HuH-7.5 (cell line): Measurements from ENCODE around the gene CHAD.
A peak's percentile ranks its signal among the peaks of the same experiment; 100 is the strongest.
"Not testable (repeated sequence)": the region's sequence is repeated elsewhere in the genome, so short reads cannot be mapped to it uniquely, and the experiment has no call there.

Source experiments
- DNase-seq: peaks from one replicate; pipeline ENCODE4 v3.0.0; 2011; ENCODE audit warnings: low spot score

CHAD gene

DNA sequence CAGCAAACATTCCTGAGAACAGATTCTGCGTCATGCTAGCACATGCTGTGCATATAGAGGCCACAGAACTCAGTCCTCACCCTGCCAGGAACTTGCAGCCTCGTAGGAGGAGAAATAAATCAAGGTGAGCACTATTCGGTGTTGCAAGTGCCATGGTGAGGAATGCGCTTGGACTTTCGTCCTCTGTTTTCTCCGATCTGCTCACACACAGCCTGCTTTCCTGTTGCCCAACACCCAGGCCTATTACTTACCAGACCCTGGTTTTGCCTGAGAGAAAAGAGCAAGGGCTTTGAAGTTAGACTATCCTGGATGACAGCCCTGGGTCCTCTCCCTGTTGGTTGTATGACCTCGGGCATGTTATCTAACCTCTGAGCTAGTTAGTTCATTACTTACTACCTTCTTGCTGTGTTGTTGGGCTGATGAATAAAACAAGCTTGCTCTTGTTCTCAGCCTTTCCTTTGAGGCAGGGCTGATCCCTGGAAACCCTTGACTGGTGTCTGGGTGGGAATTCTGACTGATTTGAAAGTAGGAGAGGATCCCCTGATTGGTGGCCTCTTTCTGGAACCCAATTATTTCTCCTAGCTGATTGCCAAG lies 39.8 kb downstream of the CHAD start:
- DNase-seq = peak; percentile 58

DNA sequence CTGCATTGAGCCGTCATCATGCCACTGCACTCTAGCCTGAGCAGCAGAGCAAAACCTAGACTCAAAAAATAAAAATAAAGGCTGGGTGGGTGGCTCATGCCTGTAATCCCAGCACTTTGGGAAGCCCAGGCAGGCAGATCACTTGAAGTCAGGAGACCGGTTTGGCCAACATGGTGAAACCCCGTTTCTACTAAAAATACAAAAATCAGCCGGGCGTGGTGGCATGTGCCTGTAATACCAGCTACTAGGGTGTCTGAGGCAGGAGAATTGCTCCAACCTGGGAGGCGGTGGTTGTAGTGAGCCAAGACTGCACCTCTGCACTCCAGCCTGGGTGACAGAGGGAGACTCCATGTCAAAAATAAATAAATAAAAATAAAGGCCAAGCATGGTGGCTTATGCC lies 40.6 kb downstream of the CHAD start:
- not testable (repeated sequence) for DNase-seq

DNA sequence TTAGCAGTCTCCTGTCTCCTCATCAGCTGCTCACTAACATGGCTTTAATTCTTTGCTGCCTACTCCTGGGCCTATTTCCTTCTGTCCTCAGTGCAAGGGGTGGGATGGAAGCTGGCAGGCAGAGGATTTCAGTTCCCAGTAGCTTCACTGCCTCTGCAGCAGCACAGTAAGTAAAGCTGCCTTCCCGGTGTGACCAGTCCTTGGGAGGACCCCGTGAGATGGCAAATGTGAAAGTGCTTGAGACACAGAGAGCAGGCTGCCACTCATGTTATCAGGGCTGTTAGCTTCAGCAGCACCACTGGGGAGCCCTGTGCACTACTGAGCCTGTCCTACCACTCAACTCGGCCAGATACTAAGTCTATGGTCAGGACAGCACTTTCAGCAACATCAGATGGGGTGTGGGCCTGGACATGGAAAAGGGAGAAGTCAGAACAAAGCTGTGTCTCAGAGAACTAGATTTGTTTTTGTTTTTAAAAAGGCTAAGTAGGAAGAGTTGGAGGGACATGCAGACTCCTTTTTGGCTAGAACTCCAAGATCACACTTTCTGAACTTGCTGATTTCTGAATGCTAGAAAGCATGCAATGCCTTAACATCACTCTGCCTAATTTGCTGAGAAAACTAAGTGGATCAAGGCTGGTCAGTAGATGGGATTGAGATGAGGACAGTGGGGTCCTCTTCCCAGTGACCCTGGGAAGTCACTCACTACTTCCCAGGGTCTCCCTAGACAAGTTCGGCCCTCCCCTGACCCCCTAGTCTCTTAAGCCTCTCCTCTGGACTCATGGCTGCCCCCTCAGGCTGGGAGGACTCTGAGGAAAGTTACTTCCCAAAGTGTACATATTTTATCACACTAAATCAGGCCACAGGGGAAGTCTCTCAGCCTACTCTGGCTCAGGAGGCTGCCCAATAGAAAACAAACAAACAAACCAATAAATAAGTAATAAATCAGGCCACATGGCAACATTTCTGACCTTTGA lies 41.6 kb downstream of the CHAD start:
- DNase-seq = peak; percentile 82

DNA sequence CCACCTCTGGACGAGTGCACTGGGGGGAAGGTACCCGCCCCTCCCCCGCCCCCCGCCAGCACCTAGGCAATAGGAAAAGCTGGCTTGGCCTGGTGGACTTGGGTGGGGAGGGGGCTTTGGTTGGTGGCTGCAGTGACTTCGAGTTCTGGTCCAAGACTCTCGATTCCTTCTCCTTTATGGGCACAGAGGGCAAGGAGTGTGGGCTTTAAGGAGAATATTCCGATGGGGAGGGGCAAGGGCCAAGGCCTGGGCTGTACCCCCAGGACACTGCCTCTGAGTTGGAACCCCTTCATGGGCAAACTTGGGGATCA lies 42.3 kb downstream of the CHAD start:
- DNase-seq = peak; percentile 50

DNA sequence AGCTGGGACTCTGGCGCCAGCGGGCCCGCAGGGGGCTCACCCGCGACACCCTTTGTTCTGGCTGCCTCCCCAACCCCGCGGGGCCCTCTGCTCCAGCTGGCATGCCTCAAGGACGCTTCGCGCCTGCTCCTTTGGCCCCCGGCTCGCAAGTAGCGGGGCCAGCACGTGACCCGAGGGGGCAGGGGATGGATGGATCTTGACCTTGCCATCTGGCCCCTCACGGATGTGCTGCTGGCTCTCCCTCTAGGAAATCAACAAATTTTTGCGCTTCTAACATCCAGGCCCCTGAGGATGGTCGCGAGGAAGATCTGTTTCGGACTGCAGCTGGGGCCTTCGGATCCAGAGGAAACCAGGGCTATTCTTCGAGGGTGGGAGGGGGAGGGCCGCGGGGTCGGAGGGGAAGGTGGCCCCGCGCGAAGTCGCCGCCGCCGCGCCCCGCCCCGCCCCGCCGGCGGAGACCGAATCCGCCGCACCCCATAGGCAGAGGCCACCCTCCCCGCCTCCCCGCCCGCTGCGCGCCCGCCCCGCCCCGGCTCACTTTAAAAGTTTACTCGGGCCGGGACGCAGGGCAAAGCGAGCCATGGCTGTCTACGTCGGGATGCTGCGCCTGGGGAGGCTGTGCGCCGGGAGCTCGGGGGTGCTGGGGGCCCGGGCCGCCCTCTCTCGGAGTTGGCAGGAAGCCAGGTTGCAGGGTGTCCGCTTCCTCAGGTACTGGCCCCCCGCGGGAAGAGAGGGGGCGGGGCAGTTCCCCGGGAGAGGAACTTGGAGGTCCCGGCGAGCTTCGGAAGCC lies 42.8 kb downstream of the CHAD start, which contains the start of gene ACSF2:
ACSF2 (plus strand) TSS at position 537 of the 790 bp plus-strand sequence; CDS start at position 581, 44 bp downstream.
- peak; percentile 70 for DNase-seq

DNA sequence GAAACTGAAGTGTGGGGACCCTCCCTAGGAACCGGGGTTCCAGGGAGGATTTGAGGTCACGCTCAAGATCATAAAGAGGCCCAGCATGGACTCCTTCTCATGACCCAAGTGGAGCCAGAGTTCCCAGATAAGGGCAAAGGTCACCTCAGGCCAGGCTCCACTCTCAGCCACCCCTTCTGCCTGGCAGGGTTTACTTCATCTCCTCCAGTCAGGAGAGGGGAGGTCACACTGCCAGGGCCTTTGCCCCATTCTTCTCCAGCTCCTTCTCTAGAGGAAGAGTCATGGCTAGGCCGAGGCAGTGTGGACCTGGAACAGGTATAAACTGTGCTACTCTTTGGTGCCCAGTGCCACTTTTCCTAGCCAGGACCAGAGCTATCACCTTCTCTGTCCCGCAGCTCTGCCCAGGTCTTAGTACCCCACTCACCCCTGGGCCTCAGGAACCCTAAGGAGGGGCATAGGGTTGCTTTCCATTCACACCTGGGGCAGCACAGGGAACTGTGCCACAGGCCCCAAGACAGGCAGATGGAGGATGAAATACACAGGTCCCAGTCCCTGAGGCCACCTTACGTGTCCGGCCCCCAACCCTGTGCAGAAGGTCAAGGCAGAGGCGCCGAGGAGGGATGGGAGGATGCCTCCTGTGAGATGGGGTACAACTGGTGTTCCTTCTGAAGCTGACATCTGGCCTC lies 43.5 kb downstream of the CHAD start:
- no peak for DNase-seq

DNA sequence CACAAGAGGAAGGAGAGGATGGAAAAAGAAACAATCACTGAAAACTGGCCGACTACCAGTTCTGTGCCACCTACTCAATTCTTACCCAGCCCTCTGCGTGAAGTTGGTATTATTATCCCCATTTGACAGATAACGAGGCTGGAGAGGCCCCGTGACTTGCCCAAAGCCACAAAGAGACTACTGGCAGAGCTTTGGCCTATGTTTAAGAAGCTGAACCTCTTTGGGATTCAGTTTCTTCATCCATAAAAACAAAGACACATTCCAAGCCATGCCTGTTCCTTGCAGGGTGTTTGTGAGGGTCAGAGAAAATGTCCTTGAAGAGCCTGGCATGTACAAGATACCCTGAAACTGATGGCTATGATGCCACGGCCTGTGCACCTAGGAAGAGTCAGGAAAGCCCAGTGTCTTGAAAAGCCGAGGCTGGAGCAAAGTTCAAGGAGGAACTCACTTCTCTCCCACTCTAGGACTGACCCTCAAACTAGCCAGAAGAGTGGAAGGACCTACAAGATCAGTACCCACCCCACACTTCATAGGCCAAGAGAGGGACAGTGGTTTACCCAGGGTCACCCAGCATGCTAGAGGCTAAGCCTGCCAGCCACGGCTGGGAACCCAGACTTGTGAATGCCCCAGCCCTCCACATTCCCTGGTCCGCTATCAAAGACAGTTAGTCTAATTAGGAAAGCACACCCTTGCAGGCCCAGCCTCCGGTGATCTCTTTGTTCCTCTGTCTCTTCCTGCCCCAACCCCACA lies 44.3 kb downstream of the CHAD start:
- DNase-seq = no peak

DNA sequence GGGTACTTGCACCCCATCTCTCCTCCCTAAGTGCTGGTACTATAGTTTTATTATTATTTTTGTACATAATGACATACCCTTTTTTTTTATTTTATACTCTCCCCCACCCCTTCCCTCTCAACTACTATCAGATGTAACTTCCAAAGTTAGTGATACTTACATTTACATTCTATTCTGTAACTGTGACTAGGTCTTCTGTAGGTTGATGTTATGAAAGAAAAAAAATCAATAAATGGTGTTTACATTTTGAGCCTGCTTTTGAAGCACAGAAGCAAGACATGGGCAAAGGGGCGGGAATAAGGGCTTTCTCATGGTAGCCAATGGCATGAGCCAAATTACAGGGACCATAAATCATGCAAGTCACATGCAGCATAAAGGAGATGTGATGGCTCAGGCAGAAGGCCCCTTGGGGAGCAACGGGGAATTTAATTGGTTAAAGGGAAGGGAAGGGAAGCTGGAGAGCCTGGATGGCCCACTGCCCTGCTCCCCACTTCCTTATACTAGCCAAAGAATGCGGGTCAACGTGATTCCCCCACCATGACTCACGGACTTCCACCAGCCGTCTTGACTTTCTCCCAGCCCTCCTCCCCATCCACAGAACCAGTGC lies 45.0 kb downstream of the CHAD start:
- DNase-seq = peak; percentile 73

DNA sequence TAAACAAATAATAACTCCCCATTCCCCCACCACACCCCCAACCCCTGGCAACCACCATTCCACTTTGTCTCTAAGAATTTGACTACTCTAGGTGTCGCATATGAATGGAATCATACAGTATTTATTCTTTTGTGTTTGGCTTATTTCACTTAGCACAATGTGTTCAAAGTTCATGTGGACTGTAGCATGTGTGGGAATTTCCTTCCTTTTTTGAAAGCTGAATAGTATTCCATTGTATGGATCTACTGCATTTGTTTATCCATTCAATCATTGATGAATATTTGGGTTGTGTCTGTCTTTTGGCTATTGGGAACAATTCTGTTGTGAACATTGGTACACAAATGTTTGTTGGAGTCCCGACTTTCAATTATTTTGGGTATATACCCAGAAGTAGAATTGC lies 45.9 kb downstream of the CHAD start:
- DNase-seq = no peak

DNA sequence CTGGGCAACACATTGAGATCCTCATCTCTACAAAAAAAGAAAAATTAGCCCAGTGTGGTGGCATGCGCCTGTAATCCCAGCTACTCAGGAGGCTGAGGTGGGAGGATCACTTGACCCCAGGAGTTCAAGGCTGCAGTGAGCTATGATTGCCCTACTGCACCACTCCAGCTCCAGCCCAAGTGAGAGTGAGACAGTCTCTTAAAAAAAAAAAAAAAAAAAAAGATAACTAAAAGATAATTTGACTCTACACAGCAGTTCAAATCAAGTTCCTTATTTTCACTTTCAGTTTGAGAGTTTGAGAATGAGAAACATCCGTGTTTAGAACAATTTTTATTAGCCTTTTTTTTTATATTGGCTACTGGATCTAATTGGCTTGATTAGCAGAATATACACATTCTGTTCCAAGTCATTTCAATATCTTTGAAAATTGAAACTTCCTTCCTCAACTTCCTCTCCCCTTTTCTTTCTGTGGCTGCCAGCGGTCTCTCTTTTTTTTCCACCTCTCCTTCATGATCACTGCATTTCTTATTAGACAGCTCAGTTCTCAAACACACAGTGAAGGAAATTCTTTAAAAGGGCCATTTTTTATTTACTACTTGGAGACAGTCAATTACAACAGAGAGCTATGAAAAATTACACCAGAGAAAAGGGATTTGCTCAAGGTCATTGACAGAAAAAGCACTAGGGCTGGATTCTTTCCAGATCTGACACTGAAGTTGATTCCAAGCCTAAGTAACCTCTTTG lies 47.2 kb downstream of the CHAD start:
- DNase-seq = no peak

DNA sequence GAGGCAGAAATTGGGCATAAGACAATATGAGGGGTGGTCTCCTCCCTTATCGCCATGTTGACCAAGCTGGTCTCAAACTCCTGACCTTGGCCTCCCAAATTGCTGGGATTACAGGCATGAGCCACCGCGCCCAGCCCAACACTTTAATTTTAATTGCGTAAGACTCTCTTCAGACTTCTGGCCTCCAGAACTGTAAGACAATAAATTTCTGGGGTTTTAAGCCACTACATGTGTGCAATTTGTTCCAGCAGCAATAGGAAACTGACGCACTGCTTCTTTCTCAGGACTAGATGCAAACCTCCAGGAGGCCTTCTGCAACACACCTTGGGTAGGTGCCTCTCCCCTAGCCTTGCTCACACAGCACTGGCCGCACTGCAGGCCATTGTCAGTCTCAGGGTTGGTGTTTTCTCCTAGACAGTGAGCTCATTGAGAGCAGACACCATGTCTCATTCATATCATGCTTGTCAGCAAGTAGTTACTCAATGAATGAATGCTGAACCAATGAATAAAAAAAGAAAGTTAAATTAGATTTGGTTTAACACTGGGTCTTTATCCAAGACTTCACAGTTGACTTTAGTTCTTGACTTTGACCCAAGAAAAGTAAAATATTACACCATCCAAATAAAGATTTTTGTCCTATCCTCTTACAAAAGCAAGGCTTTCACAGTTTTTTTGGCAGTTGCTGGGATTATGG lies 48.1 kb downstream of the CHAD start:
- DNase-seq = no peak

DNA sequence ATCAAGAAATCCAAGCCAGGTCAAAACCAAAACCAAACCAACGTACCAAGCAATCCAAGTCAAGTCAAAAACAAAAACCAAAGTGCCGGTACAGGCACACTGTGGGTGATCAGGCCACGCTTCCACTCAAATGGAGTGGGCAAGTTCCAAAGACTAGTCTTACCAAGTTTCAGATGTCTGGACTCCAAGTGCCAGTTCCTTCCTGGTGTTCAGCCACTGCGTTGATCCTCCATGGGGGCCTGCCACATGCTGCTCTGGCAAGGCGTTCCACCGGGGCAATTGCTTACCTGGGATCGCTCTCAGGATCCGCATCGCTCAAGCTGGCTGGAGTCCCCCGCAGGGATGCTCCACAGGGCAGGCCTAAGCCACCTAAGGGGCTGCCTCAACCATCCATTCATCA lies 49.1 kb downstream of the CHAD start:
- DNase-seq = not testable (repeated sequence)

DNA sequence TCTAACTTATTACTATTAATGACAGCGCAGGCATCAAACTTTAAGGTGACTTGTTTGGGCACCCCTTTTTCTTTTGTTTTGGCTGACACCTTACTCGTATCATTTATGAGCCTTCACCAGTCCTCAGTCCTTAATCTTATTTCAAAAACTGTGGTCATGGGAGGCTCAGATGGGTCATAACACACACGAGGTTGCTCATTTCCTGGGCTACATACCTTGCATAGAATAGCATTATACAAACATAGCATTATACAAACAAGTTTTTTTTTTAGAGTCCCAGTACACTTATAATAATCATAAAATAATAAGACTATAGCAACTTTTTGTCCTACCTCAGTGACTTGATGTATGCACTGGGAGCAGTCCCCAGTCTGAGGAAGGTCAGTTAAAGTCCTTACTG lies 53.9 kb downstream of the CHAD start:
- no peak for DNase-seq
